PC-9 (cell line): ENCODE results near the gene ZBTB25. TPM values are rescaled to one million over a fixed set of nuclear protein-coding genes. Genes with fewer than 3 reads are reported as not detected.

Experiments used
- BruUV-seq: library from RNA; stranded (reverse); fragments of 400-500 nt; replicated peaks from 2 replicates; lab custom pipeline; 2021; lab: Mats Ljungman, UMichigan
- CTCF ChIA-PET: fragments of 300-600 bp; sonication (Branson Sonifier 250); formaldehyde crosslinking; loops from one replicate; lab custom pipeline; 2022; ENCODE audit warnings: antibody characterized with exemption; lab: Charles Lee
- POLR2A ChIA-PET: fragments of 300-600 bp; sonication (Branson Sonifier 250); formaldehyde crosslinking; loops from one replicate; lab custom pipeline; 2022; ENCODE audit warnings: antibody characterized with exemption; ENCODE audit not compliant: unreplicated experiment; lab: Charles Lee
- DNase-seq, 2 experiments: peaks; one replicate each; pipeline versions ENCODE4 v3.0.0 to v3.0.0-alpha.2; 2015 to 2022; ENCODE audit warnings: mixed read lengths in 1 of 2
- H2AFZ ChIP-seq: fragments of 200-600 bp; sonication (generic); 2 replicates; pipeline ENCODE4 v1.8.1; 2017; ENCODE audit warnings: antibody characterized with exemption
- H3F3A ChIP-seq: fragments of 200-600 bp; sonication (generic); 2 replicates; pipeline ENCODE4 v1.8.1; 2017; ENCODE audit warnings: antibody characterized with exemption, mild to moderate bottlenecking, low read depth; ENCODE audit not compliant: insufficient read depth
- H3K27ac ChIP-seq: fragments of 200-600 bp; sonication (generic); 2 replicates; pipeline ENCODE4 v1.6.1; 2016; ENCODE audit warnings: mixed run types
- H3K27me3 ChIP-seq: fragments of 200-600 bp; sonication (generic); 2 replicates; pipeline ENCODE4 v1.6.1; 2016; ENCODE audit warnings: low read depth, mixed run types; ENCODE audit not compliant: insufficient read depth
- H3K36me3 ChIP-seq: fragments of 200-600 bp; sonication (generic); 2 replicates; pipeline ENCODE4 v1.6.1; 2016; ENCODE audit warnings: low read depth, mixed run types
- H3K4me1 ChIP-seq: fragments of 200-600 bp; sonication (generic); replicated peaks from 2 replicates; pipeline ENCODE4 v1.6.1; 2016; ENCODE audit warnings: mixed run types; ENCODE audit not compliant: insufficient read depth
- H3K4me2 ChIP-seq: fragments of 200-600 bp; sonication (generic); 2 replicates; pipeline ENCODE4 v1.6.1; 2017; ENCODE audit warnings: mixed run types
- H3K4me3 ChIP-seq: fragments of 200-600 bp; sonication (generic); 2 replicates; pipeline ENCODE4 v1.6.1; 2016; ENCODE audit warnings: mixed run types
- H3K79me2 ChIP-seq: fragments of 200-600 bp; sonication (generic); 2 replicates; pipeline ENCODE4 v1.6.1; 2017; ENCODE audit warnings: low read depth, mixed run types
- H3K9me2 ChIP-seq: fragments of 200-600 bp; sonication (generic); 2 replicates; pipeline ENCODE4 v1.8.1; 2017; ENCODE audit warnings: mild to moderate bottlenecking; ENCODE audit not compliant: insufficient read depth
- H3K9me3 ChIP-seq: fragments of 200-600 bp; sonication (generic); 2 replicates; pipeline ENCODE4 v1.8.1; 2016; ENCODE audit warnings: low read depth; ENCODE audit not compliant: insufficient read depth
- H4K20me1 ChIP-seq: fragments of 200-600 bp; sonication (generic); 2 replicates; pipeline ENCODE4 v1.8.1; 2017; ENCODE audit not compliant: insufficient read depth
- EZH2 ChIP-seq: fragments of 200-600 bp; sonication (generic); IDR thresholded peaks from 2 replicates; pipeline ENCODE4 v1.8.0; 2017; ENCODE audit warnings: antibody characterized with exemption, low read depth
- intact Hi-C: fragments of 100-400 bp; cut with micrococcal nuclease; formaldehyde crosslinking; loops from one replicate; pipeline ENCODE4 v1.10.0; 2022; ENCODE audit not compliant: unreplicated experiment
- total RNA-seq: library from RNA; stranded (reverse); gene quantifications from 2 replicates; pipeline ENCODE4 v1.2.3, GENCODE V29; 2021
- TF ChIP-seq, protein P1 (sequence below): fragments of 200-600 bp; sonication (generic); conservative IDR thresholded peaks from 2 replicates; pipeline ENCODE4 v1.6.1; 2017; ENCODE audit warnings: mixed run types, antibody characterized with exemption, mild to moderate bottlenecking, moderate library complexity

The ZBTB25 gene
- total RNA-seq, 1 experiment from 2014 or later, result 22.9 TPM

DNA sequence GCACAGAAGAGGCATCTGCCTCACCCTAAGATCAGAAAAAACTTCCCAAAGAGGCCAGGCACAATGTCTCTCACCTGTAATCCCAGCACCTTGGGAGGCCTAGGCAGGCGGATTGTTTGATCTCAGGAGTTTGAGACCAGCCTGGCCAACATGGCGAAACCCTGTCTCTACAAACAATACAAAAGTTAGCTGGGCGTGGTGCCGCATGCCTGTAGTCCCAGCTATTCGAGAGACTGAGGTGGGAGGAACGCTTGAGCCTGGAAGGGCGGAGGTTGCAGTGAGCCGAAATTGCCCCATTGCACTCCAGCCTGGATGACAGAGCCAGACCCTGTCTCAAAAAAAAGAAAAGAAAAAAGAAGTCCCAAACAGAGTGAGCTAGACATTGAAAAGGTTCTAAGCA is 5.4 kb upstream of the ZBTB25 start:
- Histone ChIP-seq H4K20me1 (peaks cover 47% of the 10 kb centered on the region), H3K9me2 (no peaks in the 10 kb centered on the region), H3K27ac (no peak overlapping the region), H3K4me3 (no peak overlapping the region), H3K9me3 (no peaks in the 10 kb centered on the region), H3K27me3 (no peaks in the 10 kb centered on the region), H2AFZ (no peak overlapping the region), H3K4me1 (peaks cover 50% of the 10 kb centered on the region), H3K79me2 (peaks cover 91% of the 10 kb centered on the region), H3K36me3 (peaks cover 10% of the 10 kb centered on the region; the same call in 1 of the 2 replicates), H3F3A (peaks cover 30% of the 10 kb centered on the region; the same call in 1 of the 2 replicates), H3K4me2 (no peak overlapping the region)
- POLR2A ChIA-PET, result interaction anchor here (0.7 kb wide), 1 partner anchor 53 kb away, joined by 3 read pairs; no protein-coding TSS in a partner anchor
- CTCF ChIA-PET, result interaction anchor here (0.7 kb wide), 1 partner anchor 116 kb away, joined by 3 read pairs; no protein-coding TSS in a partner anchor
- intact Hi-C loops, result loop anchor here (10.0 kb wide), 2 partner anchors 196 to 406 kb away; partner anchors contain the start of genes CHURC1 and PLEKHG3
- DNase-seq, result no peak
- no TSS peak for BruUV-seq
- TF ChIP-seq EZH2, result no peak
- TF ChIP-seq, protein P1, sequence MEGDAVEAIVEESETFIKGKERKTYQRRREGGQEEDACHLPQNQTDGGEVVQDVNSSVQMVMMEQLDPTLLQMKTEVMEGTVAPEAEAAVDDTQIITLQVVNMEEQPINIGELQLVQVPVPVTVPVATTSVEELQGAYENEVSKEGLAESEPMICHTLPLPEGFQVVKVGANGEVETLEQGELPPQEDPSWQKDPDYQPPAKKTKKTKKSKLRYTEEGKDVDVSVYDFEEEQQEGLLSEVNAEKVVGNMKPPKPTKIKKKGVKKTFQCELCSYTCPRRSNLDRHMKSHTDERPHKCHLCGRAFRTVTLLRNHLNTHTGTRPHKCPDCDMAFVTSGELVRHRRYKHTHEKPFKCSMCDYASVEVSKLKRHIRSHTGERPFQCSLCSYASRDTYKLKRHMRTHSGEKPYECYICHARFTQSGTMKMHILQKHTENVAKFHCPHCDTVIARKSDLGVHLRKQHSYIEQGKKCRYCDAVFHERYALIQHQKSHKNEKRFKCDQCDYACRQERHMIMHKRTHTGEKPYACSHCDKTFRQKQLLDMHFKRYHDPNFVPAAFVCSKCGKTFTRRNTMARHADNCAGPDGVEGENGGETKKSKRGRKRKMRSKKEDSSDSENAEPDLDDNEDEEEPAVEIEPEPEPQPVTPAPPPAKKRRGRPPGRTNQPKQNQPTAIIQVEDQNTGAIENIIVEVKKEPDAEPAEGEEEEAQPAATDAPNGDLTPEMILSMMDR, result no peak

DNA sequence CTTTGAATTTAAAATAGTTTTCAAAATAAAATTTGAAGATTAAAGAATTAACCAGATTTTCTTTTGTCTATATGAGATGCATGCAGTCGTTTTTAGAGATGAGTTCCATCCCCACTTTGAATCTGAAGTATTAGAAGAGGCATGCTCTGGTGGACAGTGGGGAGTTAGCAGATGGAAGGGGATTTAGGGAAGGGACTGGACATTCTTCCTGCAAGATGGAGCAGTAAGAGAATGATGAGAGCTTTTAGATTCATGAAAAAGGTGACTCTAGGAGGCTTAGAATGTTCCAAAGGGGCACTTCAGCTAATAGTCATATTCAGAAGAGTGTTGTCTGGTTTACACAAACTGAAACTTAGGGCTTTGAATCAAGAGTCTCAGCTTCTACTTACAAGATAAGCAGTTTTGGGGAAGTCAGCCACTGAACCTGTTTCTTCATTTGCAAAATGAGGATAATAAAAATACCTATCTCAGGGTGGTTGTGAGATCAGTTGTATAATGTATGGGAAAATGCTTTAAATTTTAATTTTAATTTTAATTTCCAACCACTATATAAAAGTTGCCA is 4.7 kb upstream of the ZBTB25 start:
- peak overlapping the region; percentile 8; the same call in 1 of the 2 replicates for H3K4me2 ChIP-seq

More for the DNA sequence above, 4.7 kb upstream of the ZBTB25 start:
- no peaks in the 10 kb centered on the region for H3K27me3 ChIP-seq
- no peak overlapping the region for H3K4me3 ChIP-seq
- H3K36me3 ChIP-seq, result 0 out of 2 replicates have a peak, but pooled peaks cover 8% of the 10 kb centered on the region
- peaks cover 48% of the 10 kb centered on the region for H3K4me1 ChIP-seq
- peaks cover 30% of the 10 kb centered on the region; the same call in 1 of the 2 replicates for H3F3A ChIP-seq
- peaks cover 43% of the 10 kb centered on the region for H4K20me1 ChIP-seq
- no TSS peak for BruUV-seq
- DNase-seq, result no peak
- intact Hi-C loops, result loop anchor here (10.0 kb wide), 2 partner anchors 197 to 407 kb away; partner anchors contain the start of genes CHURC1 and PLEKHG3
- no peak for TF ChIP-seq EZH2
- TF ChIP-seq, protein P1, result no peak
- H3K9me3 ChIP-seq, result no peaks in the 10 kb centered on the region
- H3K9me2 ChIP-seq, result no peaks in the 10 kb centered on the region
- ChIA-PET CTCF (no interaction called here), POLR2A (interaction anchor here (0.6 to 0.7 kb wide), 2 partner anchors 54 to 157 kb away, joined by 3 to 4 read pairs; no protein-coding TSS in a partner anchor)
- H2AFZ ChIP-seq, result no peak overlapping the region
- 0 out of 2 replicates have a peak overlapping the region, but pooled peaks have one; percentile 32 for H3K27ac ChIP-seq
- peaks cover 85% of the 10 kb centered on the region for H3K79me2 ChIP-seq
